ENCODE data around the gene JUN.

Gene JUN

DNA sequence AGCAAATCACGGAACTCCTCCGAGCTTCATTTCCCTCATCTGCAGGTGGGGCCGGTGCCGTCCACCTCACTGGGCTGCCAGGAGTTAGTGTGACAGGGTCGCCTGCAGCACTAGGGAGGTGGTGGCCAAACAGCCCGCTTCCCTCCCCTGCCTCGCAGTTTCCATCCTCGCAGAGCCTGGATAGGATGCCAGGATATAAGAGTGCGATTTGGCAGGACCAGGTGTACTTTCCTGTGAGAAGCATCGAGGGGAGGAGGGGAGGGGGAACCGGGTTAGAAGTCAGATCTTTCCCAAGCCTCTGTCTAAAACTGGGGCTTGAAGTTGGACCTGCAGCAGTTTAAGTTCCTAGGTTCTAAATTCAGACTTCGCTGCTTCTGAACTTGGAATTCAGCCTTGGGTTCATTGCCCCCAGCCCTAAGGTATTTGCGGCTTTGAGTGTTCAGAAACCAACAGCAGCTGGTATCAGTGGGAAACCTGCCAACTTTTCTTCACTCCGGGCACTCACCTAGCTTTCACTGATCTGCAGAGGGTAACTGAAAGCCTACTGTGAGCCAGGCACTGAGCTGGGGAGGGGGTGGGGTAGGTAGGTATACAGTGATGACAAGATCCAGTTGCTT is 1.7 kb upstream of the JUN start:
- H3K4me3 ChIP-seq (ENCODE audit: low read depth, low read length): peak overlapping the region; percentile 91
- TF ChIP-seq, protein P1, sequence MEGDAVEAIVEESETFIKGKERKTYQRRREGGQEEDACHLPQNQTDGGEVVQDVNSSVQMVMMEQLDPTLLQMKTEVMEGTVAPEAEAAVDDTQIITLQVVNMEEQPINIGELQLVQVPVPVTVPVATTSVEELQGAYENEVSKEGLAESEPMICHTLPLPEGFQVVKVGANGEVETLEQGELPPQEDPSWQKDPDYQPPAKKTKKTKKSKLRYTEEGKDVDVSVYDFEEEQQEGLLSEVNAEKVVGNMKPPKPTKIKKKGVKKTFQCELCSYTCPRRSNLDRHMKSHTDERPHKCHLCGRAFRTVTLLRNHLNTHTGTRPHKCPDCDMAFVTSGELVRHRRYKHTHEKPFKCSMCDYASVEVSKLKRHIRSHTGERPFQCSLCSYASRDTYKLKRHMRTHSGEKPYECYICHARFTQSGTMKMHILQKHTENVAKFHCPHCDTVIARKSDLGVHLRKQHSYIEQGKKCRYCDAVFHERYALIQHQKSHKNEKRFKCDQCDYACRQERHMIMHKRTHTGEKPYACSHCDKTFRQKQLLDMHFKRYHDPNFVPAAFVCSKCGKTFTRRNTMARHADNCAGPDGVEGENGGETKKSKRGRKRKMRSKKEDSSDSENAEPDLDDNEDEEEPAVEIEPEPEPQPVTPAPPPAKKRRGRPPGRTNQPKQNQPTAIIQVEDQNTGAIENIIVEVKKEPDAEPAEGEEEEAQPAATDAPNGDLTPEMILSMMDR (IDR thresholded peaks at IDR 0.05; ENCODE audit: insufficient read depth, low read depth, low read length, missing control alignments): no peak
- DNase-seq (ENCODE audit: low read depth): peak; percentile 70

DNA sequence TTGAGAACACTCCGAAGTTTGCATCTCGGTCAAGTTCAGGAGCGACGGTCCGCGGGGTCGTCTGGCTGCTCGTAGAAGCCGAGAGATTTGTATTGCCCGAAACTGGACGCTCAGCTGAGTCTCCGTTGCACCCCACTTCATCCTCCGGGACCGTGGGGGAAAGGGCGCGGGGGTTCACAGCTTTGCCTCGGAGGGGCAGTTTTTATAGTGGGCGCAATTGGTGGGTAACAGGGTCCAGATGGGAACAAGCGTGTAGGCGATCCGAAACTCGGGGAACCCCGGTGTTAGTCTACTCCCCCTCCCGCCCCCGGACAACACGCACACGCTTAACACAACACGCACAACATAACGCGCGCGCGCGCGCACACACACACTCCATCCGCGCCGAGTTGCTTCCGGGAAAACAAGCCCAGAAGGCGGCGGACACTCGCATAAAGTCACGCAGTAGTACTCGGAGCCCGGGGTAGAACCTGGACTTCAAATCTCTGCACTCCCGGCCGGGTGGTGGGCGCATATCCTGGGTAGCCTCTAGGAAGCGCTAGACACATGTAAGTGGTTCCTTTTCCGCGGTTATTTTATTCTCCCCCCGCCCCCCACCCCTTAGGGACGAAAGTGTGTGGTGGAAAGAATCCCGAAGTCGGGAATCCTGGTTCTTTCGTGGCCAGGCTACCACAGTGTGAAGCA is 1.1 kb upstream of the JUN start:
- H3K4me3 ChIP-seq (ENCODE audit: low read depth, low read length): peak overlapping the region; percentile 91
- TF ChIP-seq, protein P1 (IDR thresholded peaks at IDR 0.05; ENCODE audit: insufficient read depth, low read depth, low read length, missing control alignments): peak; percentile 53
- peak; percentile 88 for DNase-seq (ENCODE audit: low read depth)

DNA sequence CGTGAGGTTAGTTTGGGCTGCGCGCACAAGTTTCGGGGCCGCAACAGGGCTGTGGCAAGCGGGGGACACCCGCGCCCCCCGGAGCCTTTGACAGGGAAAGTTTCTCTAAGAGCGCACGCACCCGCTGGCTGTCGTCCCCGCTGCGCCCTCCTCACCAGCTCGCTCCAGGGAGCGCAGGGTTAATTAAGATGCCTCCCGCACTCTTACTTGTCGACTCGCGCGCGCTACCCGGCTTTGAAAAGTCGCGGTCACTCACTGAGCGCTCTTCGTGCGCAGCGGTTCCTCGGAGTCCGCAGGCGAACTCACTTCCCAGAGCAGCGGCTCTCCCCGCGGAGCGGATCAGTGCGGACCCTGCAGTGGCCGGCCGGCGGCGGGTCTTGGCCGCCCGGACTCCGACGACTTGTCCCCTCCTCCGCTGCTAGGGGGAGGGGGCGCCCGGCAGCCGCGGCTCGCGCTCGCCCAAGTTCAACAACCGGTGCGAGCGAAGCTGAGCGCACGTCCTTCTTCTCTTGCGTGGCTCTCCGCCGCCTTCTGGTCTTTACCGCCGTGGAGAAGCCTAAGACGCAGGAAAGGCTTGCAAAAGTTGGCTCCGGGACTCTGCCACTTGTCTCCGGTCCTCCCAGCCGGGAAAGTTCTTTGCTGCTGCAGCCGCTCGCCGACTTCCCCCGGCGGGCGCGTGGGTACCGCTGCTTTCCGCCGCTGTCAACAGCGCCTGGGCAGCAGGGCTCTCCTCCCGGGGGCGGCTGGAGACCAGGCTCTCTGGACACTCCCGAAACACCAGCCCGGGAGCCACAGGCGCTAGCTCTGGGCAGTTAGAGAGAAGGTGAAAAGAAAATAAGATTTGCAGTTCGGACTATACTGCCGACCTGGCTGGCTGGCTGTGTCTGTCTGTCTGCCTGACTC is 506 bp downstream of the JUN start:
- peak; percentile 66 for DNase-seq (ENCODE audit: low read depth)
- TF ChIP-seq, protein P1 (IDR thresholded peaks at IDR 0.05; ENCODE audit: insufficient read depth, low read depth, low read length, missing control alignments): no peak

DNA sequence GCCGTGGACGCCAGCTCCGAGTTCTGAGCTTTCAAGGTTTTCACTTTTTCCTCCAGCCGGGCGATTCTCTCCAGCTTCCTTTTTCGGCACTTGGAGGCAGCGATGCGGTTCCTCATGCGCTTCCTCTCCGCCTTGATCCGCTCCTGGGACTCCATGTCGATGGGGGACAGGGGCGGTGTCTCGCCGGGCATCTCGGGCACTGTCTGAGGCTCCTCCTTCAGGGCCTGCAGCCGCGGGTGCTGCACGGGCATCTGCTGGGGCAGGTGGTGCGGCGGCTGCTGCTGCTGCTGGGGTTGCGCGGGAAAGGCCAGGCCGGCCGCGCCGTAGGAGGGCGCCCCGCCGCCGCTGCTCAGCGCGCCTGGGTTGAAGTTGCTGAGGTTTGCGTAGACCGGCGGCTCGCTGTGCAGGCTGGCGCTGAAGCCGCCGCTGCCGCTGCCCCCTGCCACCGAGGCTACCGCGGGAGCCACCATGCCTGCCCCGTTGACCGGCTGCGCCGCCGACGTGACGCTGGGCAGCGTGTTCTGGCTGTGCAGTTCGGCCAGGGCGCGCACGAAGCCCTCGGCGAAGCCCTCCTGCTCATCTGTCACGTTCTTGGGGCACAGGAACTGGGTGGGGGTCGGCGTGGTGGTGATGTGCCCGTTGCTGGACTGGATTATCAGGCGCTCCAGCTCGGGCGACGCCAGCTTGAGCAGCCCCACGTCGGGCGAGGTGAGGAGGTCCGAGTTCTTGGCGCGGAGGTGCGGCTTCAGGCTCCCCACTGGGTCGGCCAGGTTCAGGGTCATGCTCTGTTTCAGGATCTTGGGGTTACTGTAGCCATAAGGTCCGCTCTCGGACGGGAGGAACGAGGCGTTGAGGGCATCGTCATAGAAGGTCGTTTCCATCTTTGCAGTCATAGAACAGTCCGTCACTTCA is 1.4 kb downstream of the JUN start:
- H3K4me3 ChIP-seq (ENCODE audit: low read depth, low read length): peak overlapping the region; percentile 60
- DNase-seq (ENCODE audit: low read depth): peak; percentile 85
- TF ChIP-seq, protein P1 (IDR thresholded peaks at IDR 0.05; ENCODE audit: insufficient read depth, low read depth, low read length, missing control alignments): peak; percentile 39

More for the DNA sequence above, 506 bp downstream of the JUN start:
- peak overlapping the region; percentile 60 for H3K4me3 ChIP-seq (ENCODE audit: low read depth, low read length)

DNA sequence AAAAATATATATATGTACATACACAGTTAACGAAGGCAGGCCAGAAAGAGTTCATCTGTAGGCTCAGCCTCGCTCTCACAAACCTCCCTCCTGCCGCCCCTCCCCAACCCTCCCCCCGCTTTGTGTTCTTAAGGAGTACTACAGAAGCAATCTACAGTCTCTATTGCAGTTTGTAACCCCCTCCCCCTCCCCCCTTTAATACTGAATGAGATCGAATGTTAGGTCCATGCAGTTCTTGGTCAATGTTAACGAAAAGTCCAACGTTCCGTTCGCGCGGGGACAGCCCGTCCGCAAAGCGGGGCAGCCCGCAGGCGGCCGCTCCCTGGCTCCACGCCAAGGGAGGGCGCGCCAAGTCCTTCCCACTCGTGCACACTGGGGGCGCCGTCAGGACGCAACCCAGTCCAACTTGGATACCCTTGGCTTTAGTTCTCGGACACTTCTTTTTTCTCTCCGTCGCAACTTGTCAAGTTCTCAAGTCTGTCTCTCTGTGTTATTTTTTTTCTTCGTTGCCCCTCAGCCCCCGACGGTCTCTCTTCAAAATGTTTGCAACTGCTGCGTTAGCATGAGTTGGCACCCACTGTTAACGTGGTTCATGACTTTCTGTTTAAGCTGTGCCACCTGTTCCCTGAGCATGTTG is 2.2 kb downstream of the JUN start:
- TF ChIP-seq, protein P1 (IDR thresholded peaks at IDR 0.05; ENCODE audit: insufficient read depth, low read depth, low read length, missing control alignments): peak; percentile 52
- H3K4me3 ChIP-seq (ENCODE audit: low read depth, low read length): peak overlapping the region; percentile 60
- peak; percentile 73 for DNase-seq (ENCODE audit: low read depth)
